Lower leg skin (tissue), 3 donors: ENCODE data around the gene KLHL40.

Experiments
- CTCF ChIP-seq, 3 donors: fragments of 450-650 bp; IDR thresholded peaks; one replicate each; pipeline ENCODE4 v1.5.1; 2016; ENCODE audit warnings: antibody characterized with exemption in 3 of 3, mild to moderate bottlenecking in 3 of 3, moderate library complexity in 2 of 3
- POLR2A ChIP-seq, 2 donors: fragments of 450-650 bp; IDR thresholded peaks; one replicate each; pipeline ENCODE4 v1.6.1; 2016 to 2017; ENCODE audit warnings: antibody characterized with exemption in 2 of 2, mild to moderate bottlenecking in 1 of 2, moderate library complexity in 1 of 2

DNA sequence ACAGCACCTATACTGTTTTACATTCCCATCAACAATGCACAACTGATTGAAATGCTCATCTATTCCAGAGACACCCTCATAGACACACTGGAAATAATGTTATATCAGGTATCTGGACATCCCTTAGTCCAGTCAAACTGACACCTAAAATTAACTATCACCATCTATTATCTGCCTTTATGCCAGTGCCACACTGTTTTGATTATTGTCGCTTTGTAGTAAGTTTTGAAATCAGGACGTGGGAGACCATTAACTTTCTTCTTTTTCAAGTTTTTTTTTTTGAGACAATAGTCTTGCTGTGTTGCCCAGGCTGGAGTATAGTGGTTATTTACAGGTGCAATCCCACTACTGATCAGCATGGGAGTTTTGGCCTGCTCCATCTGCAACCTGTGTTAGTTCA lies 9.4 kb upstream of the KLHL40 start:
- no peak for TF ChIP-seq CTCF (IDR thresholded peaks at IDR 0.05)
- no peak for TF ChIP-seq POLR2A (IDR thresholded peaks at IDR 0.05)
